GM12878 (cell line): ENCODE data around the gene PPP1R12A. TPM values are rescaled to one million over a fixed set of nuclear protein-coding genes. Genes with fewer than 3 reads are reported as not detected.

Experiments
- ATAC-seq: fragments of 200-7000 bp; cut with Tn5 transposase; 3 replicates; pipeline ENCODE4 v1.9.1; 2020; ENCODE audit warnings: mild to moderate bottlenecking, moderate library complexity
- BruUV-seq: library from RNA; stranded (reverse); fragments of 400-500 nt; replicated peaks from 2 replicates; lab custom pipeline; 2021; lab: Mats Ljungman, UMichigan
- CTCF ChIA-PET: fragments of 300-600 bp; sonication (Branson Sonifier 250); formaldehyde crosslinking; extraction: SDS; loops from one replicate; lab custom pipeline; 2021; ENCODE audit warnings: inconsistent platforms; lab: Yijun Ruan, JAX
- POLR2A ChIA-PET: fragments of 350-600 bp; formaldehyde crosslinking; extraction: SDS; loops from one replicate; lab custom pipeline; 2021; ENCODE audit warnings: inconsistent platforms; lab: Charles Lee
- RAD21 ChIA-PET: fragments of 300-600 bp; sonication (Branson Sonifier 250); formaldehyde crosslinking; loops from one replicate; lab custom pipeline; 2023; ENCODE audit warnings: antibody characterized with exemption; ENCODE audit not compliant: unreplicated experiment; lab: Charles Lee
- SMC1A ChIA-PET: fragments of 300-600 bp; sonication (Branson Sonifier 250); formaldehyde crosslinking; loops from one replicate; lab custom pipeline; 2023; ENCODE audit not compliant: unreplicated experiment, uncharacterized antibody; lab: Charles Lee
- DNase-seq: peaks from one replicate; pipeline ENCODE4 v3.0.0-alpha.2; 2011; ENCODE audit warnings: low read depth, low spot score
- FAIRE-seq: peaks from 3 replicates; lab custom pipeline; 2011; peaks lifted over from hg19 to GRCh38; lab: Jason Lieb, UNC
- H2AFZ ChIP-seq: 2 replicates; pipeline ENCODE4 v1.6.0; 2011; ENCODE audit warnings: low read depth, low read length, control low read depth; ENCODE audit not compliant: control insufficient read depth
- H3K27ac ChIP-seq: 2 replicates; pipeline ENCODE4 v1.5.1; 2011; ENCODE audit warnings: control low read depth; ENCODE audit not compliant: control insufficient read depth, insufficient read depth
- H3K27me3 ChIP-seq, 2 experiments: replicated peaks in 1 of 2; 2 replicates each; pipeline versions ENCODE4 v1.6.0 to v1.6.1; 2011; ENCODE audit warnings: low read length in 1 of 2; ENCODE audit not compliant: control insufficient read depth in 2 of 2, insufficient read depth in 2 of 2
- H3K36me3 ChIP-seq, 2 experiments: 2 replicates each; pipeline ENCODE4 v1.5.1; 2011; ENCODE audit warnings: low read length in 1 of 2; ENCODE audit not compliant: control insufficient read depth in 2 of 2, insufficient read depth in 2 of 2
- H3K4me1 ChIP-seq: 2 replicates; pipeline ENCODE4 v1.6.1; 2011; ENCODE audit warnings: mild to moderate bottlenecking, low read length, moderate library complexity, mixed read lengths; ENCODE audit not compliant: control insufficient read depth, insufficient read depth
- H3K4me2 ChIP-seq: 2 replicates; pipeline ENCODE4 v1.6.0; 2011; ENCODE audit warnings: control low read depth; ENCODE audit not compliant: control insufficient read depth, insufficient read depth
- H3K4me3 ChIP-seq: fragments of 200-600 bp; sonication (generic); 2 replicates; pipeline ENCODE4 v1.5.1; 2016
- H3K79me2 ChIP-seq: 2 replicates; pipeline ENCODE4 v1.6.0; 2011; ENCODE audit warnings: low read length; ENCODE audit not compliant: control insufficient read depth, insufficient read depth
- H3K9ac ChIP-seq: 2 replicates; pipeline ENCODE4 v1.8.0; 2011; ENCODE audit warnings: low read length, control low read depth, mixed read lengths; ENCODE audit not compliant: control insufficient read depth, insufficient read depth
- H3K9me3 ChIP-seq: replicated peaks from 3 replicates; pipeline ENCODE4 v1.5.1; 2011; ENCODE audit warnings: mild to moderate bottlenecking, low read length; ENCODE audit not compliant: control insufficient read depth, insufficient read depth
- H4K20me1 ChIP-seq: 2 replicates; pipeline ENCODE4 v1.6.0; 2011; ENCODE audit not compliant: control insufficient read depth, insufficient read depth
- BHLHE40 ChIP-seq, 2 experiments: fragments of 450-650 bp in 1 of 2; IDR thresholded peaks; 2 replicates each; pipeline ENCODE4 v1.6.1; 2011 to 2017; ENCODE audit warnings: low read depth in 2 of 2, borderline replicate concordance in 1 of 2, improper control_type of control experiment in 1 of 2, low read length in 1 of 2, mild to moderate bottlenecking in 1 of 2
- HDAC2 ChIP-seq: fragments of 200-600 bp; sonication (generic); IDR thresholded peaks from 2 replicates; pipeline ENCODE4 v1.6.1; 2017
- NR2F1 ChIP-seq: fragments of 450-650 bp; conservative IDR thresholded peaks from 2 replicates; pipeline ENCODE4 v1.6.1; 2017; ENCODE audit warnings: mild to moderate bottlenecking
- PAX5 ChIP-seq: IDR thresholded peaks from 2 replicates; pipeline ENCODE4 v1.6.1; 2011; ENCODE audit warnings: low read depth, low read length, borderline replicate concordance
- RAD21 ChIP-seq: IDR thresholded peaks from 2 replicates; pipeline ENCODE4 v1.6.1; 2011; ENCODE audit warnings: mild to moderate bottlenecking, low read depth, low read length, moderate library complexity; ENCODE audit not compliant: insufficient read depth
- RBBP5 ChIP-seq: fragments of 200-600 bp; sonication (generic); conservative IDR thresholded peaks from 2 replicates; pipeline ENCODE4 v1.6.1; 2016
- SMARCA5 ChIP-seq: fragments of 450-650 bp; IDR thresholded peaks from 2 replicates; pipeline ENCODE4 v1.6.1; 2017; ENCODE audit warnings: mild to moderate bottlenecking
- SMC3 ChIP-seq: IDR thresholded peaks from 2 replicates; pipeline ENCODE4 v1.6.1; 2011; ENCODE audit warnings: low read length, improper control_type of control experiment, borderline replicate concordance
- SREBF1 ChIP-seq: IDR thresholded peaks from 2 replicates; pipeline ENCODE4 v1.6.1; 2012; ENCODE audit warnings: mild to moderate bottlenecking, low read length
- TCF12 ChIP-seq: IDR thresholded peaks from 2 replicates; pipeline ENCODE4 v1.6.1; 2011; ENCODE audit warnings: low read depth, mild to moderate bottlenecking, low read length
- WGBS: methylation state at CpG from one replicate; pipeline ENCODE4 v1.1.6; 2016; ENCODE audit warnings: low lambda C conversion rate; ENCODE audit not compliant: insufficient replicate concordance, insufficient coverage; ENCODE audit errors: missing lambda C conversion rate; 5-methylcytosine and 5-hydroxymethylcytosine counted together
- in situ Hi-C: fragments of 300-500 bp; cut with MboI; formaldehyde crosslinking; loops from 9 replicates; pipeline ENCODE4 v1.14.3; 2018; ENCODE audit warnings: mixed read lengths
- intact Hi-C: fragments of 100-400 bp; cut with micrococcal nuclease; formaldehyde crosslinking; loops from one replicate; pipeline ENCODE4 v1.14.2; 2022; ENCODE audit not compliant: unreplicated experiment
- polyA plus RNA-seq, 11 experiments: library from polyadenylated mRNA; depleted of rRNA in 4 of 11; unstranded in 6 of 11; stranded (reverse) in 5 of 11; fragments of >200 nt; fragmentation: Nextera tagmentation in 4 of 11; fragmentation: Illumina TruSeq in 1 of 11; extraction: Ambion mirVana in 4 of 11; extraction: Trizol in 1 of 11; gene quantifications; 1 replicate in 1 of 11; 2 replicates in 10 of 11; pipeline versions ENCODE4 v1.2.1 to v1.2.3, GENCODE V29; 2011 to 2016; ENCODE audit warnings: inconsistent platforms in 2 of 11, missing spikeins in 2 of 11, low read depth in 1 of 11
- total RNA-seq, 4 experiments: library from RNA; depleted of rRNA in 3 of 4; stranded (reverse); fragments of >200 nt in 3 of 4; fragmentation: Illumina TruSeq in 1 of 4; extraction: Trizol in 1 of 4; gene quantifications; 2 replicates each; pipeline versions ENCODE4 v1.2.1 to v1.2.3, GENCODE V29; 2013 to 2021
- TF ChIP-seq, protein P1 (sequence below): fragments of 450-650 bp; IDR thresholded peaks from 2 replicates; pipeline ENCODE4 v1.6.1; 2018; ENCODE audit warnings: mild to moderate bottlenecking, low read depth, moderate library complexity; ENCODE audit not compliant: partially characterized antibody
- TF ChIP-seq, protein P2 (sequence below), 3 experiments: IDR thresholded peaks in 2 of 3; conservative IDR thresholded peaks in 1 of 3; 2 replicates each; pipeline ENCODE4 v1.5.1; 2011; ENCODE audit warnings: low read depth in 3 of 3, low read length in 3 of 3, mild to moderate bottlenecking in 3 of 3, control low read depth in 2 of 3, moderate library complexity in 2 of 3, inconsistent platforms in 1 of 3, mixed read lengths in 1 of 3; ENCODE audit not compliant: control insufficient read depth in 2 of 3, insufficient read depth in 1 of 3; ENCODE audit errors: extremely low read depth in 1 of 3
- TF ChIP-seq, protein P3 (sequence below): IDR thresholded peaks from 2 replicates; pipeline ENCODE4 v1.6.1; 2012; ENCODE audit warnings: mild to moderate bottlenecking, low read depth, low read length

Gene PPP1R12A
- total and polyA plus RNA-seq, 10 of the 15 experiments (the other 5 are each of a cell fraction or from before 2014, with no cell fraction given) = 22.8 to 134 (median 51.4) TPM

DNA sequence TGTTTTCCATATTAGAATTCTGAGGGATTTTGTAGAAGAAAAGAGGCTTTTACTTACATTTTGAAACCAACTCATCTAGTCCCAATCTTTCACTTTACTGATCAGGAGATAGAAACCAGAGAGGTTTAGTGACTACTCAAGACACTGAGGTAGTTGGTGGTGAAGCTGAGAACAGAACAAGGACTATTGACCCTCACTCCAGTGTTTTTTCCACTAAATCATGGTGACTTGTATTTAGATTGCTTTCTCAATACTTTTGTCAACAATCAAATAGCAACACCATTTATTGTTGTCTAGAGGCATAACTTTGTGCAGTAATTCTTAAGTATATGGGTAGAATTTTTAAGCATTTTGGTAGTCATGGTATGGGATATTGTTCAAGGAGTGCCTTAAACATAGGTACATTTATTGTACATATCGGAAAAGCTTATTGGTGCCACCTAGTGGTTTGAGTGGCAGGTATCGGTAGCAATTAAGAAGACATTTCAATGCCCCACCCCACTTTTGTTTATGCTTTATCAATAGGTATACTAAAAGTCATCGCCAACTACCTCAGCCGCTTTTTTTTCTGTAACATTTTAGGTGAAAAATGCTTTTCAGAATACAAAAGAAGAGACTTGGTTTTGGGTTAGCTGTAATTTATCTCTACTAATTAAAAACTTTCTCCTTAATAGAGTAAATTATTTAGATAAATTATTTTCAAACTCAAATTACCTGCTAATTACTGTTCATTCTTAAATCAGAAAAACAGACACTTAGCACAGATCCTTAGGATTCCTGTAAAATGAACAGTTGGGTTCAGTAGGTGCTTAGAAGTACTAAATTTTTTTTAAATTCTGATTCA lies 196.8 kb downstream of the PPP1R12A start:
- no peak overlapping the region for H3K27ac ChIP-seq
- intact Hi-C loops (loop anchor here (1.0 to 2.0 kb wide), 3 partner anchors 189 to 330 kb away; no protein-coding TSS in a partner anchor), in situ Hi-C loops (loop anchor here (5.0 to 10.0 kb wide), 2 partner anchors 181 to 333 kb away; no protein-coding TSS in a partner anchor)
- DNase-seq (peak; percentile 16), FAIRE-seq (peak; percentile 86), ATAC-seq (peak; percentile 94)
- peak; percentile 88 for TF ChIP-seq SMC3
- 0 out of 2 replicates have a peak, but pooled peaks have one; percentile 22 for TF ChIP-seq SMARCA5
- TF ChIP-seq, protein P1, sequence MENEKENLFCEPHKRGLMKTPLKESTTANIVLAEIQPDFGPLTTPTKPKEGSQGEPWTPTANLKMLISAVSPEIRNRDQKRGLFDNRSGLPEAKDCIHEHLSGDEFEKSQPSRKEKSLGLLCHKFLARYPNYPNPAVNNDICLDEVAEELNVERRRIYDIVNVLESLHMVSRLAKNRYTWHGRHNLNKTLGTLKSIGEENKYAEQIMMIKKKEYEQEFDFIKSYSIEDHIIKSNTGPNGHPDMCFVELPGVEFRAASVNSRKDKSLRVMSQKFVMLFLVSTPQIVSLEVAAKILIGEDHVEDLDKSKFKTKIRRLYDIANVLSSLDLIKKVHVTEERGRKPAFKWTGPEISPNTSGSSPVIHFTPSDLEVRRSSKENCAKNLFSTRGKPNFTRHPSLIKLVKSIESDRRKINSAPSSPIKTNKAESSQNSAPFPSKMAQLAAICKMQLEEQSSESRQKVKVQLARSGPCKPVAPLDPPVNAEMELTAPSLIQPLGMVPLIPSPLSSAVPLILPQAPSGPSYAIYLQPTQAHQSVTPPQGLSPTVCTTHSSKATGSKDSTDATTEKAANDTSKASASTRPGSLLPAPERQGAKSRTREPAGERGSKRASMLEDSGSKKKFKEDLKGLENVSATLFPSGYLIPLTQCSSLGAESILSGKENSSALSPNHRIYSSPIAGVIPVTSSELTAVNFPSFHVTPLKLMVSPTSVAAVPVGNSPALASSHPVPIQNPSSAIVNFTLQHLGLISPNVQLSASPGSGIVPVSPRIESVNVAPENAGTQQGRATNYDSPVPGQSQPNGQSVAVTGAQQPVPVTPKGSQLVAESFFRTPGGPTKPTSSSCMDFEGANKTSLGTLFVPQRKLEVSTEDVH = no peak
- TF ChIP-seq HDAC2 = no peak
- TF ChIP-seq RBBP5 = no peak
- TF ChIP-seq PAX5 = no peak
- TF ChIP-seq NR2F1 = no peak
- TF ChIP-seq BHLHE40 (IDR thresholded peaks at IDR 0.05; ENCODE audit: borderline replicate concordance in 1 of 2, low read depth in 2 of 2, low read length in 1 of 2) = no peak
- peak; percentile 80 for TF ChIP-seq RAD21
- TF ChIP-seq TCF12 = no peak
- no peak for TF ChIP-seq SREBF1
- TF ChIP-seq, protein P2, sequence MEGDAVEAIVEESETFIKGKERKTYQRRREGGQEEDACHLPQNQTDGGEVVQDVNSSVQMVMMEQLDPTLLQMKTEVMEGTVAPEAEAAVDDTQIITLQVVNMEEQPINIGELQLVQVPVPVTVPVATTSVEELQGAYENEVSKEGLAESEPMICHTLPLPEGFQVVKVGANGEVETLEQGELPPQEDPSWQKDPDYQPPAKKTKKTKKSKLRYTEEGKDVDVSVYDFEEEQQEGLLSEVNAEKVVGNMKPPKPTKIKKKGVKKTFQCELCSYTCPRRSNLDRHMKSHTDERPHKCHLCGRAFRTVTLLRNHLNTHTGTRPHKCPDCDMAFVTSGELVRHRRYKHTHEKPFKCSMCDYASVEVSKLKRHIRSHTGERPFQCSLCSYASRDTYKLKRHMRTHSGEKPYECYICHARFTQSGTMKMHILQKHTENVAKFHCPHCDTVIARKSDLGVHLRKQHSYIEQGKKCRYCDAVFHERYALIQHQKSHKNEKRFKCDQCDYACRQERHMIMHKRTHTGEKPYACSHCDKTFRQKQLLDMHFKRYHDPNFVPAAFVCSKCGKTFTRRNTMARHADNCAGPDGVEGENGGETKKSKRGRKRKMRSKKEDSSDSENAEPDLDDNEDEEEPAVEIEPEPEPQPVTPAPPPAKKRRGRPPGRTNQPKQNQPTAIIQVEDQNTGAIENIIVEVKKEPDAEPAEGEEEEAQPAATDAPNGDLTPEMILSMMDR (IDR thresholded peaks at IDR 0.05 in 2 of 3, conservative IDR thresholded peaks at IDR 0.05 in 1 of 3; ENCODE audit: control insufficient read depth in 2 of 3, extremely low read depth in 1 of 3, insufficient read depth in 1 of 3, low read depth in 3 of 3, low read length in 3 of 3) = peak; percentile 62 to 73 (median 65)
- TF ChIP-seq, protein P3, sequence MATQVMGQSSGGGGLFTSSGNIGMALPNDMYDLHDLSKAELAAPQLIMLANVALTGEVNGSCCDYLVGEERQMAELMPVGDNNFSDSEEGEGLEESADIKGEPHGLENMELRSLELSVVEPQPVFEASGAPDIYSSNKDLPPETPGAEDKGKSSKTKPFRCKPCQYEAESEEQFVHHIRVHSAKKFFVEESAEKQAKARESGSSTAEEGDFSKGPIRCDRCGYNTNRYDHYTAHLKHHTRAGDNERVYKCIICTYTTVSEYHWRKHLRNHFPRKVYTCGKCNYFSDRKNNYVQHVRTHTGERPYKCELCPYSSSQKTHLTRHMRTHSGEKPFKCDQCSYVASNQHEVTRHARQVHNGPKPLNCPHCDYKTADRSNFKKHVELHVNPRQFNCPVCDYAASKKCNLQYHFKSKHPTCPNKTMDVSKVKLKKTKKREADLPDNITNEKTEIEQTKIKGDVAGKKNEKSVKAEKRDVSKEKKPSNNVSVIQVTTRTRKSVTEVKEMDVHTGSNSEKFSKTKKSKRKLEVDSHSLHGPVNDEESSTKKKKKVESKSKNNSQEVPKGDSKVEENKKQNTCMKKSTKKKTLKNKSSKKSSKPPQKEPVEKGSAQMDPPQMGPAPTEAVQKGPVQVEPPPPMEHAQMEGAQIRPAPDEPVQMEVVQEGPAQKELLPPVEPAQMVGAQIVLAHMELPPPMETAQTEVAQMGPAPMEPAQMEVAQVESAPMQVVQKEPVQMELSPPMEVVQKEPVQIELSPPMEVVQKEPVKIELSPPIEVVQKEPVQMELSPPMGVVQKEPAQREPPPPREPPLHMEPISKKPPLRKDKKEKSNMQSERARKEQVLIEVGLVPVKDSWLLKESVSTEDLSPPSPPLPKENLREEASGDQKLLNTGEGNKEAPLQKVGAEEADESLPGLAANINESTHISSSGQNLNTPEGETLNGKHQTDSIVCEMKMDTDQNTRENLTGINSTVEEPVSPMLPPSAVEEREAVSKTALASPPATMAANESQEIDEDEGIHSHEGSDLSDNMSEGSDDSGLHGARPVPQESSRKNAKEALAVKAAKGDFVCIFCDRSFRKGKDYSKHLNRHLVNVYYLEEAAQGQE = no peak
- no peaks in the 10 kb centered on the region for H3K4me1 ChIP-seq
- no peak overlapping the region for H3K4me2 ChIP-seq
- no peaks in the 10 kb centered on the region for H3K36me3 ChIP-seq
- CTCF ChIA-PET = interaction anchor here (0.6 to 3.2 kb wide), 16 partner anchors 21 to 445 kb away, joined by 3 to 25 read pairs (median 3); no protein-coding TSS in a partner anchor
- no peaks in the 10 kb centered on the region for H3K9me3 ChIP-seq
- BruUV-seq = no TSS peak
- H3K27me3 ChIP-seq = no peaks in the 10 kb centered on the region; a peak in 1 of 4 replicates
- SMC1A ChIA-PET = interaction anchor here (0.8 to 2.9 kb wide), 9 partner anchors 9 to 330 kb away, joined by 3 to 18 read pairs (median 4); no protein-coding TSS in a partner anchor
- no peak overlapping the region for H2AFZ ChIP-seq
- H3K4me3 ChIP-seq = no peak overlapping the region
- H3K79me2 ChIP-seq = no peaks in the 10 kb centered on the region
- no peak overlapping the region for H3K9ac ChIP-seq
- POLR2A ChIA-PET = no interaction called here
- H4K20me1 ChIP-seq = no peaks in the 10 kb centered on the region
- RAD21 ChIA-PET = interaction anchor here (1.1 to 1.7 kb wide), 4 partner anchors 49 to 330 kb away, joined by 3 to 8 read pairs (median 4); no protein-coding TSS in a partner anchor
- WGBS = 0% methylated on average over 4 of the region's 4 CpGs
